Mesenteric fat pad (tissue), 1 donor: ENCODE measurements around the gene TNFRSF11A. TPM values are rescaled to one million over a fixed set of nuclear protein-coding genes. Genes with fewer than 3 reads are reported as not detected.

Experiments
- DNase-seq: peaks from one replicate; pipeline ENCODE4 v3.0.0-alpha.2; 2020; ENCODE audit warnings: low spot score
- total RNA-seq: library from RNA; stranded (reverse); fragmentation: NEBNext Ultra II Directional; extraction: Animal tissue kit (Norgen Biotek cat#: 25700); gene quantifications from one replicate; pipeline ENCODE4 v1.2.1, GENCODE V29; 2021
- donor health status: DM: yes; HTN: yes; CAD: no.

TNFRSF11A gene
- total RNA-seq, 1 donor from 2014 or later = 17.1 TPM

GRCh38 chr18:62409821-62410220 lies 84.7 kb downstream of the TNFRSF11A start:
- DNase-seq = no peak

- no peak for DNase-seq
These were observed 87.3 kb downstream of the TNFRSF11A start for GRCh38 chr18:62412231-62412979.

- no peak for DNase-seq
These were observed 88.1 kb downstream of the TNFRSF11A start for GRCh38 chr18:62413206-62413605.

GRCh38 chr18:62418258-62418657 lies 93.1 kb downstream of the TNFRSF11A start:
- DNase-seq = no peak

- no peak for DNase-seq
These were observed 95.0 kb downstream of the TNFRSF11A start for GRCh38 chr18:62420151-62420512.

GRCh38 chr18:62420513-62421209 lies 95.6 kb downstream of the TNFRSF11A start:
- no peak for DNase-seq

GRCh38 chr18:62425465-62426190 lies 100.5 kb downstream of the TNFRSF11A start:
- no peak for DNase-seq

- DNase-seq = no peak
These were observed 101.0 kb downstream of the TNFRSF11A start for GRCh38 chr18:62426191-62426488.

- no peak for DNase-seq
These were observed 107.1 kb downstream of the TNFRSF11A start for GRCh38 chr18:62432176-62432575.

GRCh38 chr18:62434798-62435197 lies 109.7 kb downstream of the TNFRSF11A start:
- DNase-seq = no peak

GRCh38 chr18:62435435-62436031 lies 110.4 kb downstream of the TNFRSF11A start:
- no peak for DNase-seq

GRCh38 chr18:62436636-62437234 lies 111.6 kb downstream of the TNFRSF11A start:
- no peak for DNase-seq

GRCh38 chr18:62437235-62438017 lies 112.3 kb downstream of the TNFRSF11A start:
- peak; percentile 95 for DNase-seq

- no peak for DNase-seq
These were observed 112.9 kb downstream of the TNFRSF11A start for GRCh38 chr18:62438018-62438329.

- no peak for DNase-seq
These were observed 113.3 kb downstream of the TNFRSF11A start for GRCh38 chr18:62438402-62438801.

- DNase-seq = no peak
These were observed 113.8 kb downstream of the TNFRSF11A start for GRCh38 chr18:62438866-62439265.

Other genes with a start within 250 kb of the TNFRSF11A start
- 23.2 TPM for gene PIGN, start 138.3 kb upstream of the TNFRSF11A start, total RNA-seq
- 23.0 TPM for gene RELCH, start 138.1 kb upstream of the TNFRSF11A start, total RNA-seq
- gene ZCCHC2, start 197.7 kb downstream of the TNFRSF11A start, total RNA-seq = 38.3 TPM